Adrenal gland (tissue), 12 donors: ENCODE measurements around the gene UBAP1. TPM values are rescaled to one million over a fixed set of nuclear protein-coding genes. Genes with fewer than 3 reads are reported as not detected.
"Not testable (repeated sequence)": the region's sequence is repeated elsewhere in the genome, so short reads cannot be mapped to it uniquely, and the experiment has no call there.

Source experiments
- DNase-seq, 7 donors: peaks; one replicate each; pipeline ENCODE4 v3.0.0-alpha.2; 2019 to 2020
- H3K27ac ChIP-seq, 5 donors: fragments of 200-600 bp; sonication (generic) in 4 of 5; 1 replicate in 3 of 5; 2 replicates in 2 of 5; pipeline versions ENCODE4 v1.5.1 to v1.8.0; 2016 to 2020; ENCODE audit warnings: mild to moderate bottlenecking in 1 of 5
- H3K27me3 ChIP-seq: fragments of 200-600 bp; 2 replicates; pipeline ENCODE4 v1.8.0; 2021
- H3K36me3 ChIP-seq, 2 donors: fragments of 200-600 bp; replicated peaks in 1 of 2; 1 replicate in 1 of 2; 2 replicates in 1 of 2; pipeline versions ENCODE4 v1.5.1 to v1.8.0; 2018 to 2022
- H3K4me1 ChIP-seq, 2 donors: fragments of 200-600 bp; replicated peaks in 1 of 2; 1 replicate in 1 of 2; 2 replicates in 1 of 2; pipeline versions ENCODE4 v1.5.1 to v1.8.0; 2018 to 2021
- H3K4me3 ChIP-seq, 4 donors: fragments of 200-600 bp; sonication (generic) in 3 of 4; one replicate each; pipeline ENCODE4 v1.5.1; 2016 to 2018
- H3K9me3 ChIP-seq, 3 donors: fragments of 200-600 bp; sonication (generic) in 1 of 3; replicated peaks in 1 of 3; 1 replicate in 2 of 3; 2 replicates in 1 of 3; pipeline versions ENCODE4 v1.5.1 to v1.8.0; 2016 to 2021
- POLR2A ChIP-seq, 2 donors: fragments of 450-650 bp; IDR thresholded peaks; one replicate each; pipeline ENCODE4 v1.6.1; 2017; ENCODE audit warnings: antibody characterized with exemption in 2 of 2, mild to moderate bottlenecking in 2 of 2, moderate library complexity in 1 of 2
- WGBS, 4 donors: extraction: QIAGEN DNeasy Blood & Tissue Kit in 2 of 4; methylation state at CpG; one replicate each; pipeline versions ENCODE4 v1.1.5 to v1.1.7; 2013 to 2017; 5-methylcytosine and 5-hydroxymethylcytosine counted together
- intact Hi-C, 2 donors: fragments of 100-400 bp; cut with DNase I; formaldehyde crosslinking; loops; one replicate each; pipeline versions ENCODE4 v1.14.1 to v1.15.0; 2022 to 2023
- polyA plus RNA-seq, 3 donors: library from polyadenylated mRNA; stranded (reverse); fragments of 200-250 nt in 2 of 3; fragments of 350-450 nt in 1 of 3; fragmentation: Illumina TruSeq in 1 of 3; extraction: RNeasy Lipid Tissue Mini Kit (QIAGEN cat#74804) in 1 of 3; gene quantifications; one replicate each; pipeline ENCODE4 v1.2.3, GENCODE V29; 2013 to 2014
- total RNA-seq, 9 donors: library from RNA; depleted of rRNA in 4 of 9; stranded (reverse); fragments of >200 nt in 4 of 9; fragments of 120-200 nt in 1 of 9; fragmentation: NEBNext Ultra II Directional in 1 of 9; extraction: Animal tissue kit (Norgen Biotek cat#: 25700) in 1 of 9; gene quantifications; one replicate each; pipeline versions ENCODE4 v1.1.0 to v1.2.4, GENCODE V29; 2013 to 2023
- TF ChIP-seq, protein P1 (sequence below), 6 experiments: fragments of 450-650 bp in 4 of 6; fragments of 200-600 bp in 2 of 6; sonication (generic) in 1 of 6; IDR thresholded peaks; 1 replicate in 5 of 6; 2 replicates in 1 of 6; pipeline versions ENCODE4 v1.5.1 to v1.8.0; 2016 to 2021; ENCODE audit warnings: antibody characterized with exemption in 6 of 6, mild to moderate bottlenecking in 2 of 6, moderate library complexity in 1 of 6
- donor health status: healthy with polysubstance abuse.
- donor health status: Bipolar disorder and iron deficiency.
- donor health status: DM: yes; HTN: yes; CAD: no.
- donor health status: DM: no; HTN: no; CAD: no.
- donor health status: DM: no; HTN: no; CAD: no.
- donor health status: DM: yes; HTN: yes; CAD: no.

Gene UBAP1
- total and polyA plus RNA-seq, 12 donors: 34.8 to 146 (median 77.4) TPM

DNA sequence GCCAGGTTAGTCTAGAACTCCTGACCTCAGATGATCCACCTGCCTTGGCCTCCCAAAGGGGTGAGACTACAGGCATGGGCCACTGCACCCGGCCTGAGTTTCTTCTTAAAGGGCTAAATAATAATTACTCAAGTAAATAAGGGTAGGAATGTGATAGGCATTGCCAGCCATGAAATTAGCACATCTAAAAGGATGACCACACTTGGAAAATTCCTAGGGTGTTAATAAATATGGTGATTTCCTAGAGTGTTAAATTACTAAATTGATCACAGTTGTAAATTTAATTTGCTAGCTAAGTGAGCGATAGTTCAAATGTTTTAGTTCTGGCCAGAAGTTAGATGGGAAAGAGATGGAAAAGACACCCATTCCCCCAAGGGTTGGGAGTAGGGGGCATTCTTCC is 53.4 kb downstream of the UBAP1 start:
- 90 to 98% (median 95%) methylated on average over 2 of the region's 2 CpGs for WGBS, 4 donors
- no peaks in the 10 kb centered on the region for H3K9me3 ChIP-seq
- TF ChIP-seq POLR2A (IDR thresholded peaks at IDR 0.05): no peak
- TF ChIP-seq, protein P1, sequence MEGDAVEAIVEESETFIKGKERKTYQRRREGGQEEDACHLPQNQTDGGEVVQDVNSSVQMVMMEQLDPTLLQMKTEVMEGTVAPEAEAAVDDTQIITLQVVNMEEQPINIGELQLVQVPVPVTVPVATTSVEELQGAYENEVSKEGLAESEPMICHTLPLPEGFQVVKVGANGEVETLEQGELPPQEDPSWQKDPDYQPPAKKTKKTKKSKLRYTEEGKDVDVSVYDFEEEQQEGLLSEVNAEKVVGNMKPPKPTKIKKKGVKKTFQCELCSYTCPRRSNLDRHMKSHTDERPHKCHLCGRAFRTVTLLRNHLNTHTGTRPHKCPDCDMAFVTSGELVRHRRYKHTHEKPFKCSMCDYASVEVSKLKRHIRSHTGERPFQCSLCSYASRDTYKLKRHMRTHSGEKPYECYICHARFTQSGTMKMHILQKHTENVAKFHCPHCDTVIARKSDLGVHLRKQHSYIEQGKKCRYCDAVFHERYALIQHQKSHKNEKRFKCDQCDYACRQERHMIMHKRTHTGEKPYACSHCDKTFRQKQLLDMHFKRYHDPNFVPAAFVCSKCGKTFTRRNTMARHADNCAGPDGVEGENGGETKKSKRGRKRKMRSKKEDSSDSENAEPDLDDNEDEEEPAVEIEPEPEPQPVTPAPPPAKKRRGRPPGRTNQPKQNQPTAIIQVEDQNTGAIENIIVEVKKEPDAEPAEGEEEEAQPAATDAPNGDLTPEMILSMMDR (IDR thresholded peaks at IDR 0.05): no peak
- peaks cover 0 to 5% of the 10 kb centered on the region in 2 donors for H3K4me1 ChIP-seq
- no peak overlapping the region for H3K4me3 ChIP-seq
- DNase-seq: peak in 1 of 7 donors; percentile 7
- H3K27me3 ChIP-seq: no peaks in the 10 kb centered on the region
- H3K27ac ChIP-seq: no peak overlapping the region
- intact Hi-C loops: no loop called here
- H3K36me3 ChIP-seq: peaks cover 0 to 23% of the 10 kb centered on the region in 2 donors

DNA sequence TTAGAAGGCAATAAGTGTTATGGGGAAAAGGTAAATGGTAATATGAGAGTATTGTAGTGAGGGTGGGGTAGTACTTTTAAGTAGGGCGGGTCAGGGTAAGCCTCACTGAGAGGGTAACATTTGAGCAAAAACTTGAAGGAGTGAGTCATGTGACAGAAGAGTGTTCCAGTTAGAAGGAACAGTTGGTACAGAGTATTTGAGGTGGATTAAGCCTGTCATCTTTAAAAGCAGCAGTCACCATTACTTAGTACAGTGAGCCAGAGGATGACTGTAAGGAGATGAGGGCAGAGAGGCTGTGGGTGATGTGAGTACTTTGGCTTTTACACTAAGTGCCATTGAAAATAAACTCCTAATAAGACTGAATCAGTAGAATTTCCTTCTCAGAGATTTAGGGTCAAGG is 54.8 kb downstream of the UBAP1 start:
- peaks cover 0 to 6% of the 10 kb centered on the region in 2 donors for H3K4me1 ChIP-seq
- WGBS, 4 donors: 89 to 100% (median 92%) methylated on average over 1 of the region's 1 CpG
- TF ChIP-seq, protein P1 (IDR thresholded peaks at IDR 0.05): no peak
- TF ChIP-seq POLR2A (IDR thresholded peaks at IDR 0.05): no peak
- intact Hi-C loops: no loop called here
- peaks cover 0 to 28% of the 10 kb centered on the region in 2 donors for H3K36me3 ChIP-seq
- no peaks in the 10 kb centered on the region for H3K9me3 ChIP-seq
- no peak overlapping the region for H3K4me3 ChIP-seq
- H3K27ac ChIP-seq: no peak overlapping the region
- H3K27me3 ChIP-seq: no peaks in the 10 kb centered on the region
- no peak for DNase-seq

DNA sequence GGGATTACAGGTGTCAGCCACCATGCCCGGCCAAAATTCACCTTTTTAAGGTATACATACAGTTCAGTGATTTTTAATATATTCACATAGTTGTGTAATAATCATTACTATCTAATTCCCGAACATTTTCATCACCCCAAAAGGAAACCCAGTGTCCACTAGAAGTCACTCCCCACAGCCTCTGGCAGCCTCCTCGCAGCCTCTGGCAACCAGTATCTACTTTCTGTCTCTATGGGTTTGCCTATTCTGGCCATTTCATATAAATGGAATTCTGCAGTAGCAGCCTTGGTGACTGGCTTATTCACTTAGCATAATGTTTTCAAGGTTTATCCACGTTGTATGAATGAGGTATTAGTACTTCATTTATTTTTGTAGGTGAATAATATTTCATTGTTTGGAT is 59.0 kb downstream of the UBAP1 start:
- 79 to 81% (median 80%) methylated on average over 4 of the region's 4 CpGs for WGBS, 4 donors
- Histone ChIP-seq H3K27me3 (no peaks in the 10 kb centered on the region), H3K4me1 (peaks cover 4 to 14% of the 10 kb centered on the region in 2 donors), H3K9me3 (no peaks in the 10 kb centered on the region), H3K4me3 (no peak overlapping the region), H3K27ac (no peak overlapping the region), H3K36me3 (peaks cover 0 to 45% of the 10 kb centered on the region in 2 donors)
- no peak for DNase-seq
- intact Hi-C loops: no loop called here
- TF ChIP-seq, protein P1 (IDR thresholded peaks at IDR 0.05): no peak
- no peak for TF ChIP-seq POLR2A (IDR thresholded peaks at IDR 0.05)

DNA sequence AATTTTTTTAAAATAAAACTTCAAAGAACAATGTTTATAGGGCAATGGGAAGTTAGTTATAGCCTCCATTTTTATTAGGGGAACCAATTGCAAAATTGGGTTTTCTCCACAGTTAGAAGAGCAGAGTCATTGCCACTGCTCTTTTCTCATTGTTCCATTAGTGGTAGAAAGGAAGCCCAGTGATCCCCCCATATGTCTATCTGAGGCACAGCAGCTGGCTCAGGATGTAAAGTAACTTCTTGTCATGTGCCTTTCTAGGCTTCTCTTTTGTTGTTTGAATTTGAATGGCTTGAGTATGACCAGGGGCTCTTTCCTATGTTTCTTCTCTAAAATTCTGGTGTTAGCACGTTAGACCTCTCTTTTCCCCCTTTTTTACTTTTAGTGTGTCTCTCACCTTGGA is 61.2 kb downstream of the UBAP1 start:
- Histone ChIP-seq H3K9me3 (no peaks in the 10 kb centered on the region), H3K36me3 (peaks cover 0 to 38% of the 10 kb centered on the region in 2 donors), H3K27me3 (no peaks in the 10 kb centered on the region), H3K27ac (no peak overlapping the region), H3K4me1 (peaks cover 14 to 23% of the 10 kb centered on the region in 2 donors), H3K4me3 (no peak overlapping the region)
- 39 to 51% (median 47%) methylated on average over 1 of the region's 1 CpG for WGBS, 4 donors
- TF ChIP-seq POLR2A (IDR thresholded peaks at IDR 0.05): no peak
- intact Hi-C loops: no loop called here
- no peak for DNase-seq

DNA sequence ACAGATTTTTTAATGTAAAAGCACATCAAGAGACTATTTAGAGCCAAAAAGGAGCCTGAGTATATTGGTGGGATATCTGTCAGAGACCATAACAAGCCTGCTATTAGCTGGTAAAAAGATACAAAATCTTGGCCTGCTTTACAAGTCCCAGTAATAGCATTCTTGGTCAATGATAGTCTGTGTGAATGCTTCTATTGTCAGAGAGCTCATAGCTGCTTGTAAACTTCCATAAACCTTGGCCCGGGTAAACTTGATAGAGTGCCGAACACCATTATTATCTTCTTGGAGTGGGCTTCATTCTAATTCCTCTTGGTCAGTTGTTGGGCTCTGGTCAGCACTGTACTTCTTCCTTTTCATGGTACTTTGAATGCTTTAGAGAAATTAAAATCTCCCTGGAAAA is 64.0 kb downstream of the UBAP1 start:
- WGBS, 4 donors: 40 to 66% (median 58%) methylated on average over 2 of the region's 2 CpGs
- TF ChIP-seq, protein P1 (IDR thresholded peaks at IDR 0.05): no peak
- TF ChIP-seq POLR2A (IDR thresholded peaks at IDR 0.05): no peak
- intact Hi-C loops: no loop called here
- no peak for DNase-seq
- Histone ChIP-seq H3K27ac (peak overlapping the region in 4 of 5 donors; percentile 13 to 61 (median 48)), H3K4me3 (no peak overlapping the region), H3K27me3 (no peaks in the 10 kb centered on the region), H3K4me1 (peaks cover 14 to 23% of the 10 kb centered on the region in 2 donors), H3K9me3 (no peaks in the 10 kb centered on the region), H3K36me3 (peaks cover 0 to 32% of the 10 kb centered on the region in 2 donors)

DNA sequence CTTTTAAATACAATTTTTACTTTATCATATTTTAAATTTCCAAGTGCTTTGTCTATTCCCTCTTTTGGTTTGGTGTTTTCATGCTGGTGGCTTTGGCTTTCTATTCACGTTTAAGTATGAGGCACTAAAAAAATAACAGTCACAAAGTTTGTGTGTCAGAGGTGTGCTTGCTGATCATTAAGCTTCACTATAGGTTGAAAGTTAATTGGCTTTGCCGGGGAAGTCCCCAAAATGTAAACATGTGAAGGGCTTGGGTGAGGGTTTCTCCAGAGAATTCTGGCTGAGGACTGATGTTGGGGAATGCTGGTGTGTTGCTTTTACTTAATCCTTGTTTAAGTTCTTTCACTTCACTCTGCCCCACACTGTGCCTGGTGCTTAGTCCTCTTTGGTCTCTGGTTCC is 66.4 kb downstream of the UBAP1 start:
- no CpG with 5 or more reads among the region's 2 CpGs for WGBS, 4 donors
- H3K4me1 ChIP-seq: peaks cover 12 to 22% of the 10 kb centered on the region in 2 donors

More for the DNA sequence above, 66.4 kb downstream of the UBAP1 start:
- intact Hi-C loops, H3K4me3 ChIP-seq, H3K27me3 ChIP-seq, DNase-seq, H3K9me3 ChIP-seq, H3K27ac ChIP-seq: not testable (repeated sequence)
- peaks cover 0 to 49% of the 10 kb centered on the region in 2 donors for H3K36me3 ChIP-seq
